ENCODE results near the gene MCF2L.

DNA sequence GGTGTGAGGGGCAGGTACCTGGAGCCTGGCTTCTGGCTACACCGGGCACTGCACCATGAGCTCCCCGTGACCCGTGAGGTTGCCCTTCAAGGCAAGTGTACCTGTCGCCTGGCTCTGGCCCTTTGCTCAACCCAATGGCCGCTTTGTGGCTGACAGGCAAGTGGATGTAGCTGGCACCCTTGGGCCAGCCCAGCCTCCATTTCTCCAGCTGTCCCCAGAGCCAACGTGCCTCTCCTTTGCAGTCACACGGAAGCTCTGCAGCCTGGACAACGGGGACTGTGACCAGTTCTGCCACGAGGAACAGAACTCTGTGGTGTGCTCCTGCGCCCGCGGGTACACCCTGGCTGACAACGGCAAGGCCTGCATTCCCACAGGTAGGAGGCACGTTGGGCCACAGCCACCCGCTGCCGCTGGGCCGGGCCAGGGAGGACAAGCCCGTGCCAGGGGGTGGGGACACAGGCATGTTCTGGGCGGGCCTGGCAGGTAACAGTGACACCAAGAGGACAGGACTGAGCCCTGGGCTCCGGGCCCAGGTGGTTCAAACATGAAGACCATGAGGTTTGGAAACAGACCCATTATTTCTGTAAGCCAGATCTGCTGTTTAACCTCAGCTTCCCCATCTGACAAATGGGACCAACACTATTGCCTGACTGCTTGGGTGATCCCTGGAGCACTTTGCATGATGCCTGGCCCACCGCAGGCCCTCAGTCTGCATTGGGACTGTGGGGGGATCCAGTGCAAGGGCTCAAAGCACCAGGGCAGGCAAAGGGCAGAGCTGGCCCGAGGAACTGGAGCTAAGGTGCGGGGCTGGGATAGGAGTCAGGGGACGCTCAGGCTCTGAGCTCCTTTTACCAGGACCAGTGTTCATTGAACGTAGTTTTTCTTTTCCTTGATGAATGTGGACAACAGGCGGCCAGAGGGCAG, 171.9 kb downstream of the MCF2L start:
- TF ChIP-seq, protein P1, sequence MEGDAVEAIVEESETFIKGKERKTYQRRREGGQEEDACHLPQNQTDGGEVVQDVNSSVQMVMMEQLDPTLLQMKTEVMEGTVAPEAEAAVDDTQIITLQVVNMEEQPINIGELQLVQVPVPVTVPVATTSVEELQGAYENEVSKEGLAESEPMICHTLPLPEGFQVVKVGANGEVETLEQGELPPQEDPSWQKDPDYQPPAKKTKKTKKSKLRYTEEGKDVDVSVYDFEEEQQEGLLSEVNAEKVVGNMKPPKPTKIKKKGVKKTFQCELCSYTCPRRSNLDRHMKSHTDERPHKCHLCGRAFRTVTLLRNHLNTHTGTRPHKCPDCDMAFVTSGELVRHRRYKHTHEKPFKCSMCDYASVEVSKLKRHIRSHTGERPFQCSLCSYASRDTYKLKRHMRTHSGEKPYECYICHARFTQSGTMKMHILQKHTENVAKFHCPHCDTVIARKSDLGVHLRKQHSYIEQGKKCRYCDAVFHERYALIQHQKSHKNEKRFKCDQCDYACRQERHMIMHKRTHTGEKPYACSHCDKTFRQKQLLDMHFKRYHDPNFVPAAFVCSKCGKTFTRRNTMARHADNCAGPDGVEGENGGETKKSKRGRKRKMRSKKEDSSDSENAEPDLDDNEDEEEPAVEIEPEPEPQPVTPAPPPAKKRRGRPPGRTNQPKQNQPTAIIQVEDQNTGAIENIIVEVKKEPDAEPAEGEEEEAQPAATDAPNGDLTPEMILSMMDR (IDR thresholded peaks at IDR 0.05) = no peak
- no peak for TF ChIP-seq POLR2A (IDR thresholded peaks at IDR 0.05)
